Neural progenitor cell (in vitro differentiated cells): ENCODE measurements around the gene CNTN5. TPM values are rescaled to one million over a fixed set of nuclear protein-coding genes. Genes with fewer than 3 reads are reported as not detected.

Experiments
- DNase-seq: peaks from one replicate; pipeline ENCODE4 v3.0.0-alpha.2; 2016; ENCODE audit warnings: low spot score
- H2AFZ ChIP-seq: fragments of 200-600 bp; sonication (generic); replicated peaks from 2 replicates; pipeline ENCODE4 v1.6.1; 2016; ENCODE audit warnings: antibody characterized with exemption
- H3F3A ChIP-seq: fragments of 200-600 bp; sonication (generic); 2 replicates; pipeline ENCODE4 v1.6.1; 2016; ENCODE audit warnings: antibody characterized with exemption, low read depth
- H3K27ac ChIP-seq: fragments of 200-600 bp; sonication (generic); 2 replicates; pipeline ENCODE4 v1.5.1; 2016; ENCODE audit warnings: mild to moderate bottlenecking
- H3K27me3 ChIP-seq: fragments of 200-600 bp; sonication (generic); 2 replicates; pipeline ENCODE4 v1.6.1; 2016; ENCODE audit warnings: mild to moderate bottlenecking, moderate library complexity
- H3K36me3 ChIP-seq: fragments of 200-600 bp; sonication (generic); 2 replicates; pipeline ENCODE4 v1.5.1; 2016
- H3K4me1 ChIP-seq: fragments of 200-600 bp; sonication (generic); 2 replicates; pipeline ENCODE4 v1.6.1; 2016; ENCODE audit warnings: mixed run types
- H3K4me2 ChIP-seq: fragments of 200-600 bp; sonication (generic); 2 replicates; pipeline ENCODE4 v1.6.1; 2016
- H3K4me3 ChIP-seq: fragments of 200-600 bp; sonication (generic); 2 replicates; pipeline ENCODE4 v1.5.1; 2016
- H3K79me2 ChIP-seq: fragments of 200-600 bp; sonication (generic); 2 replicates; pipeline ENCODE4 v1.6.1; 2016; ENCODE audit warnings: low read depth
- H3K9ac ChIP-seq: fragments of 200-600 bp; sonication (generic); 2 replicates; pipeline ENCODE4 v1.6.1; 2016
- H3K9me3 ChIP-seq: fragments of 200-600 bp; sonication (generic); 2 replicates; pipeline ENCODE4 v1.5.1; 2016; ENCODE audit warnings: low read depth
- H4K20me1 ChIP-seq: fragments of 200-600 bp; sonication (generic); 2 replicates; pipeline ENCODE4 v1.6.1; 2016; ENCODE audit warnings: low read depth
- H3K27ac Mint-ChIP-seq: 3 replicates; pipeline ENCODE4 v1.8.0; 2021; ENCODE audit warnings: mixed read lengths
- H3K27me3 Mint-ChIP-seq: 2 replicates; pipeline ENCODE4 v1.8.0; 2022; ENCODE audit warnings: low read depth, mild to moderate bottlenecking, inconsistent platforms, moderate library complexity, mixed read lengths; ENCODE audit not compliant: insufficient read depth
- H3K36me3 Mint-ChIP-seq: 3 replicates; pipeline ENCODE4 v1.8.0; 2021; ENCODE audit warnings: mixed read lengths
- H3K4me1 Mint-ChIP-seq: 3 replicates; pipeline ENCODE4 v1.8.0; 2021; ENCODE audit warnings: mixed read lengths
- H3K4me3 Mint-ChIP-seq: 3 replicates; pipeline ENCODE4 v1.8.0; 2021; ENCODE audit warnings: mild to moderate bottlenecking, moderate library complexity, mixed read lengths
- H3K9me3 Mint-ChIP-seq: 3 replicates; pipeline ENCODE4 v1.8.0; 2020; ENCODE audit warnings: mixed read lengths
- CTCF ChIP-seq: fragments of 200-600 bp; sonication (generic); IDR thresholded peaks from 2 replicates; pipeline ENCODE4 v1.5.1; 2017; ENCODE audit warnings: antibody characterized with exemption, mild to moderate bottlenecking
- EZH2 ChIP-seq: fragments of 200-600 bp; sonication (generic); IDR thresholded peaks from 2 replicates; pipeline ENCODE4 v1.6.1; 2017; ENCODE audit warnings: antibody characterized with exemption, mild to moderate bottlenecking, moderate library complexity
- EZH2phosphoT487 ChIP-seq: fragments of 200-600 bp; sonication (generic); IDR thresholded peaks from 2 replicates; pipeline ENCODE4 v1.6.1; 2017; ENCODE audit warnings: antibody characterized with exemption
- total RNA-seq: library from RNA; depleted of rRNA; stranded (reverse); fragments of >200 nt; gene quantifications from 2 replicates; pipeline ENCODE4 v1.2.3, GENCODE V29; 2015; ENCODE audit warnings: low replicate concordance

The CNTN5 gene
- total RNA-seq, 1 donor from 2014 or later = 0.19 TPM

DNA sequence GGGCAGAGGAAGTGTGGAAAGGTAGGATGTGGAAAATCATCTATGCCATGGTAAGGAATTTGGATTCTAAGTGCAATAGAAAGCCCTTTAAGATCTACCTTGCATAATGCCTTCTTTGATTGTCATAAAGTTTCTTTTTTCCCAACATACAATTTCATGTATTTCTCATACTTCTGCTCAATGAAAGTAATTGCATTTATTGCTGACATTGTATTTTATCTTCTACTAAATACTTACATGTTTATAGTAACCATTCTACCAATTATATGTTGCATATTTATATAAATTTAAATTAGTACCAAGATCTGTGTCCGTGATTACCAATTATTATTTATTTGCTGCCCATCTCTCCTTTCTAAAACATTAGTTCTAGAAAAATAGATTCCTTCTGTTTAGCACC is 114.8 kb downstream of the CNTN5 start:
- Mint-ChIP-seq H3K27me3 (peaks cover 3% of the 10 kb centered on the region), H3K36me3 (no peaks in the 10 kb centered on the region), H3K4me1 (no peaks in the 10 kb centered on the region), H3K4me3 (no peak overlapping the region), H3K9me3 (peaks cover 7% of the 10 kb centered on the region), H3K27ac (no peak overlapping the region)
- Histone ChIP-seq H3K36me3 (no peaks in the 10 kb centered on the region), H3F3A (no peaks in the 10 kb centered on the region), H3K4me3 (no peak overlapping the region), H2AFZ (no peak overlapping the region), H3K4me1 (no peaks in the 10 kb centered on the region), H3K9ac (no peak overlapping the region), H3K9me3 (no peaks in the 10 kb centered on the region), H3K4me2 (no peak overlapping the region), H3K27ac (no peak overlapping the region), H3K79me2 (no peaks in the 10 kb centered on the region), H3K27me3 (no peaks in the 10 kb centered on the region), H4K20me1 (no peaks in the 10 kb centered on the region)
- no peak for DNase-seq
- TF ChIP-seq EZH2 (no peak), CTCF (no peak), EZH2phosphoT487 (no peak)

DNA sequence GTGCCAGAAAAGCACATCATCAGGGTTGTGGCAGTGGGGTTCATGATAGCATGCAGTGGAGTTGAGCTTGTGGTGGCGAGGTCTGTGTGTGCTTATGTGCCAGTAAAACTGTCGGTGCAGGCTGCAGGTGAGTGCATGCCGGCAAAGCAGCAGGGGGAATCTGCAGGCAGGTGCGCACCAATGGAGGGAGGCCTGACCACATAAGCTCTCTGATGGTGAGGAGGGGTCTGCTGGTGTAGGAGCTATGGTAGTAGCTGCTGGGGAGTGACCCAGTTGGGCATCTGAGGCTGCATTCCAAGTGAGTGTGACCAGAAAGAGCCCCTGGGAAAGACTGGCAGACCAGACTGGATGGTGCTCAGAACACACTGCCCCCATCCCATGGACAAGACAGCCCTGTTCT is 121.5 kb downstream of the CNTN5 start:
- DNase-seq = no peak
- H3K79me2 ChIP-seq = no peaks in the 10 kb centered on the region
- Mint-ChIP-seq H3K4me3 (no peak overlapping the region), H3K36me3 (no peaks in the 10 kb centered on the region), H3K4me1 (no peaks in the 10 kb centered on the region), H3K9me3 (no peaks in the 10 kb centered on the region), H3K27me3 (peaks cover 4% of the 10 kb centered on the region), H3K27ac (peak overlapping the region; percentile 80)
- H3K9me3 ChIP-seq = no peaks in the 10 kb centered on the region
- H3K9ac ChIP-seq = no peak overlapping the region
- no peaks in the 10 kb centered on the region for H3K27me3 ChIP-seq
- no peak for TF ChIP-seq EZH2phosphoT487
- no peak for TF ChIP-seq CTCF
- no peak for TF ChIP-seq EZH2
- H4K20me1 ChIP-seq = no peaks in the 10 kb centered on the region
- no peaks in the 10 kb centered on the region for H3K36me3 ChIP-seq
- no peaks in the 10 kb centered on the region for H3K4me1 ChIP-seq
- no peak overlapping the region for H3K27ac ChIP-seq
- no peak overlapping the region for H3K4me3 ChIP-seq
- H3K4me2 ChIP-seq = no peak overlapping the region
- H2AFZ ChIP-seq = no peak overlapping the region
- no peaks in the 10 kb centered on the region for H3F3A ChIP-seq

- Histone ChIP-seq H3F3A (no peaks in the 10 kb centered on the region), H2AFZ (no peak overlapping the region), H3K9me3 (no peaks in the 10 kb centered on the region), H3K4me2 (no peak overlapping the region), H3K27me3 (no peaks in the 10 kb centered on the region), H3K4me3 (no peak overlapping the region), H3K79me2 (no peaks in the 10 kb centered on the region), H3K27ac (no peak overlapping the region), H4K20me1 (no peaks in the 10 kb centered on the region), H3K9ac (no peak overlapping the region), H3K36me3 (no peaks in the 10 kb centered on the region), H3K4me1 (no peaks in the 10 kb centered on the region)
- no peak overlapping the region for H3K4me3 Mint-ChIP-seq
- DNase-seq = no peak
- H3K4me1 Mint-ChIP-seq = no peaks in the 10 kb centered on the region
- H3K36me3 Mint-ChIP-seq = no peaks in the 10 kb centered on the region
- H3K27ac Mint-ChIP-seq = no peak overlapping the region
- no peaks in the 10 kb centered on the region for H3K9me3 Mint-ChIP-seq
- H3K27me3 Mint-ChIP-seq = no peaks in the 10 kb centered on the region
- TF ChIP-seq CTCF (no peak), EZH2 (no peak), EZH2phosphoT487 (no peak)
Measured at GRCh38 chr11:99148352-99148751, 127.6 kb downstream of the CNTN5 start.
